ENCODE results near the gene TMEM184A. TPM values are rescaled to one million over a fixed set of nuclear protein-coding genes. Genes with fewer than 3 reads are reported as not detected.
"Not testable (repeated sequence)": the region's sequence is repeated elsewhere in the genome, so short reads cannot be mapped to it uniquely, and the experiment has no call there.

TMEM184A gene
- total and polyA plus RNA-seq, 2 of the 8 experiments (the other 6 are each of a cell fraction or from before 2014, with no cell fraction given) = 1.8 to 2.1 TPM

DNA sequence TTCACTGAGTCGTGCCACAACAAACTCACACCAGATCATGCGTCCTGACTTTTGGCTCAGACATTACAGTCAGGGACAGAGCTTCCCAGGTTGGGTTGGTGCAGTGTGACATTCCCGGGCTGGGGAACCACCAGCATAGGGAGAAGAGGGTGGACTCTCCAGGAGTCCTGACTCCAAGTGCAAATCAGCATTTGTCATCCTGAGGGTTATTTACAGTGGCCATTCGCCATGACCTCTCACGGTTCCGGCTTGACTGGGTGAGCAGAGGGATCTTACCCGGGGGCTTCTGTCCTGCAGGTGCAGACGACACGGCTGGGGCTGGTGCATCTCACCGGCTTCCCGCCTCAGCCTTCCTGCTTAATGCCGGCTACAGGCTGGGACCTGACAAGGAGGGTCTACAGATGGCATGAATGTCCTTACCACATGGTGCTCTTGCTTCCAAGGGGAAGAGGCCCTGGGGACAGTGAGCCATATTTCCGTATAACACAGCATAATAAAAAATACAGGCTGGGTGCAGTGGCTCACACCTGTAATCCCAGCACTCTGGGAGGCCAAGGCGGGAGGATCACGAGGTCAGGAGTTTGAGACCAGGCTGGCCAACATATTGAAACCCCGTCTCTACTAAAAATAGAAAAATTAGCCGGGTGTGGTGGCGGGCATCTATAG lies 39.3 kb downstream of the TMEM184A start (continued):
- TF ChIP-seq RAD21 (IDR thresholded peaks at IDR 0.05 in 1 of 2, conservative IDR thresholded peaks at IDR 0.05 in 1 of 2; ENCODE audit: low read depth in 2 of 2, low read length in 2 of 2) = no peak
- TF ChIP-seq FOSL1 (IDR thresholded peaks at IDR 0.05; ENCODE audit: insufficient read depth, low read depth, low read length) = no peak
- TF ChIP-seq SRF (IDR thresholded peaks at IDR 0.05; ENCODE audit: low read depth, low read length) = no peak
- TF ChIP-seq CHD2 (IDR thresholded peaks at IDR 0.05; ENCODE audit: low read length) = no peak
- no peak for TF ChIP-seq SP2 (IDR thresholded peaks at IDR 0.05; ENCODE audit: low read length)

DNA sequence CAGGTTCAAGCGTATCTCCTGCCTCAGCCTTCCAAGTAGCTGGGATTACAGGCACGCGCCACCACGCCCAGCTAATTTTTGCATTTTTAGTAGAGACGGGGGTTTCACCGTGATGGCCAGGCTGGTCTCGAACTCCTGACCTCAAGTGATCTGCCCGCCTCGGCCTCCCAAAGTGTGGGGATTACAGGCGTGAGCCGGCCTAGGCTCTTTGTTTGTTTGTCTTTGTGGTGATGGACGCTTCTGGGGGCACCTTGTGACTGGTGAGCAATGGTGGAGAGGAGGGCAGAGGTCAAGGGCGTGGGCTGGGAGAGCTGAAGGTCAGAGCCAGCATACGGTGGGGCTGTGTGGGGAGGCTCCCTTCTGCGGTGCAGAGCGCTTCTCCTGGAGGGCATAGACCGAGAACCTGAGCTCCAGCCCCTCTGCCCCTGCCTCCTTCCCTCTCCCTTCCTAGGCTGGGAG lies 40.5 kb downstream of the TMEM184A start:
- not testable (repeated sequence) for H2AFZ ChIP-seq (ENCODE audit: low read length); H3K56ac ChIP-seq (replicated peaks; ENCODE audit: insufficient read length, low read depth, low read length); H3K9me3 ChIP-seq (ENCODE audit: insufficient read depth in 2 of 2, low read depth in 1 of 2, low read length in 1 of 2); H2BK15ac ChIP-seq (ENCODE audit: low read length); H3K9ac ChIP-seq (replicated peaks in 1 of 4; ENCODE audit: extremely low read depth in 1 of 4, low read depth in 3 of 4, low read length in 3 of 4); H3K18ac ChIP-seq (ENCODE audit: extremely low read depth, low read length); H2AK5ac ChIP-seq (ENCODE audit: low read depth, low read length); H3K79me2 ChIP-seq (ENCODE audit: control insufficient read depth in 1 of 2, insufficient read depth in 2 of 2, low read length in 2 of 2); H3K27me3 ChIP-seq (replicated peaks in 1 of 4; ENCODE audit: control insufficient read depth in 3 of 4, extremely low read depth in 1 of 4, insufficient read depth in 3 of 4, low read length in 3 of 4); H2BK12ac ChIP-seq (ENCODE audit: low read depth, low read length); H3K4me2 ChIP-seq (ENCODE audit: insufficient read depth in 1 of 2, low read depth in 2 of 2, low read length in 2 of 2); H3K4me1 ChIP-seq (replicated peaks in 1 of 4; ENCODE audit: control insufficient read depth in 3 of 4, insufficient read depth in 4 of 4, low read length in 3 of 4); H3K36me3 ChIP-seq (ENCODE audit: control insufficient read depth in 2 of 4, insufficient read depth in 4 of 4, low read length in 3 of 4); H3K23me2 ChIP-seq (ENCODE audit: low read depth, low read length); FAIRE-seq; H3K14ac ChIP-seq (ENCODE audit: insufficient read length); H2BK5ac ChIP-seq (ENCODE audit: low read depth, low read length); H3K4me3 ChIP-seq (ENCODE audit: extremely low read depth in 1 of 4, insufficient read depth in 2 of 4, low read depth in 3 of 4, low read length in 4 of 4); H3K4ac ChIP-seq (replicated peaks; ENCODE audit: insufficient read length, low read depth, low read length); H3K79me1 ChIP-seq (ENCODE audit: low read depth, low read length); H3K27ac ChIP-seq (ENCODE audit: low read depth, low read length); DNase-seq (ENCODE audit: low read depth in 1 of 2, low spot score in 2 of 2); H4K5ac ChIP-seq (ENCODE audit: insufficient read length, low read depth, low read length); H2BK20ac ChIP-seq (ENCODE audit: low read length); H4K20me1 ChIP-seq (replicated peaks in 1 of 2; ENCODE audit: control insufficient read depth in 1 of 2, insufficient read depth in 2 of 2, low read length in 2 of 2); H3K23ac ChIP-seq (ENCODE audit: insufficient read length); H2BK120ac ChIP-seq (replicated peaks; ENCODE audit: low read depth, low read length)
- whole genome bisulfite sequencing, 2 experiments (ENCODE audit: extremely low coverage in 1 of 2, insufficient coverage in 1 of 2, insufficient read length in 1 of 2, insufficient replicate concordance in 2 of 2, low coverage in 1 of 2, low lambda C conversion rate in 2 of 2, missing lambda C conversion rate in 1 of 2) = 93% methylated on average over 17 of the region's 17 CpGs; no CpG with 5 or more reads in 1 of the 2 experiments
- ChIA-PET POLR2A (ENCODE audit: partially characterized antibody) (interaction anchor here (0.6 to 1.0 kb wide), 3 partner anchors 19 to 1106 kb away, joined by 3 to 4 read pairs (median 4); no protein-coding TSS in a partner anchor), CTCF (ENCODE audit: partially characterized antibody) (interaction anchor here (0.6 to 1.6 kb wide), 5 partner anchors 10 to 814 kb away, joined by 3 to 4 read pairs (median 4); partner anchors contain the start of gene TMEM184A)
- peak overlapping the region; percentile 65 for H4K91ac ChIP-seq (replicated peaks; ENCODE audit: insufficient read length, low read length)
- peak overlapping the region; percentile 71; the same call in 1 of the 2 replicates for H4K8ac ChIP-seq (ENCODE audit: extremely low read depth, insufficient read depth, low read length)
